SK-N-SH treated with all-trans-retinoic acid at 6 μM for 48 hours (cell line): Measurements from ENCODE around the gene AKR7A3.

Experiments used
- ISL1 ChIP-seq: fragments of 250-450 bp; sonication (Bioruptor Pico); IDR thresholded peaks from 2 replicates; pipeline ENCODE4 v2.1.2; 2022; ENCODE audit warnings: mild to moderate bottlenecking, moderate library complexity
- PPARA ChIP-seq: fragments of 250-450 bp; sonication (Bioruptor Pico); IDR thresholded peaks from 2 replicates; pipeline ENCODE4 v1.5.0; 2020; ENCODE audit warnings: mild to moderate bottlenecking, borderline replicate concordance
- TSHZ2 ChIP-seq: fragments of 250-450 bp; sonication (Bioruptor Pico); IDR thresholded peaks from 2 replicates; pipeline ENCODE4 v1.5.0; 2020; ENCODE audit warnings: mild to moderate bottlenecking, moderate library complexity
- ZNF8 ChIP-seq: fragments of 450-650 bp; formaldehyde crosslinking; IDR thresholded peaks from 2 replicates; pipeline ENCODE4 v1.5.0; 2020; ENCODE audit warnings: mild to moderate bottlenecking, moderate library complexity

- TF ChIP-seq PPARA (CRISPR knock-in tag) (no peak), ZNF8 (no peak), TSHZ2 (CRISPR knock-in tag) (no peak), ISL1 (CRISPR knock-in tag) (no peak)
Measured at GRCh38 chr1:19260211-19261138, 28.1 kb downstream of the AKR7A3 start.
